ENCODE results near the gene ZNF689. TPM values are rescaled to one million over a fixed set of nuclear protein-coding genes. Genes with fewer than 3 reads are reported as not detected.
A peak's percentile ranks its signal among the peaks of the same experiment; 100 is the strongest.

Gene ZNF689
- total RNA-seq, 6 experiments from 2014 or later: 3.9 to 5.8 (median 4.4) TPM

GRCh38 chr16:30588651-30589050, 21.5 kb downstream of the ZNF689 start:
- WGBS (ENCODE audit: insufficient coverage, low coverage, low lambda C conversion rate, missing lambda C conversion rate): 100% methylated on average over 2 of the region's 2 CpGs
- intact Hi-C loops (cut with DNase I): no loop called here

DNA sequence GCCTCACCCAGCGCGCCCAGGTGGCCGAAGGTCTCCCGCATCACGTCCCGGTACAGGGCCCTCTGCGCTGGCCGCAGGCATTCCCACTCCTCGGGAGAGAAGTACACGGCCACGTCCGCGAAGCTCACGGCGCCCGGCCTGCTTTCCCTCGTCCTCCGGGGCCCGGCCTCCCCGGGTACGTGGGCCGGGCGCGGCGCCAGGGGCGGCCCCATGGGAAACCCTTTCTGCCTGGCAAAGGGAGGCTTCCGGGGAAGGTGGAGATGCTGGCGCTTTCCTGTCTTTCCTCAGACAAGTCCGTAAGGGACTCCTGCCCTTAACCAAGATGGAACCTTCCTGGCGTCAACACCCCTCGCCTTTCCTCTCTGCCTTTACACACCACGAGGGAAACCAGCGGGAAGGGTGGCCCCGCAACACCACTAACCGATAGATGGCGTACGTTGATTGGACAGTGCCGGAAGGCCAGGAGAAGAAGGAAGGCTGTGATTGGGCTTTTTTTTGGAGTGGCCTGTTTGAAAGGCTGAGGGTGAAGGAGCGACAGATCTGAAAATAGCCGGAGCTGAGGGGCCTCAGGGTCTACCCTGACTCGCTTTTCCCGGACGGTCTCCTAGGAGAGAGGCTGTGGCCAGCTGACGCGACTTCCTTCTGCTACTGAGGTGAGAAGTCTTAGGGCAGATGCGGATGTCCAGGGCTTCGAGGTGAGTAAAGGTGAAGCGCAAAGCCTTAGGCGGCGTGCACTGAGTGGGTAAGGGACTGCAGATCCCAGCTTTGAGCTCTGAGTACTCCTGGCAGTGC, 24.6 kb downstream of the ZNF689 start, which contains the start of gene ZNF785:
Gene ZNF785, minus strand, starts transcription at position 298 of the 792 bp plus-strand sequence. Its CDS starts 86 bp downstream, at position 212.
- intact Hi-C loops (cut with DNase I): no loop called here
- peak; percentile 98 to 99 (median 98) for ATAC-seq
- Histone ChIP-seq H3K9me3 (no peaks in the 10 kb centered on the region), H3K36me3 (peaks cover 0 to 12% (median 6%) of the 10 kb centered on the region in 4 donors), H3K27me3 (no peaks in the 10 kb centered on the region), H3K4me3 (peak within 1 kb of the TSS; percentile 67 to 81 (median 77)), H3K27ac (peak within 1 kb of the TSS; percentile 74 to 88 (median 85)), H3K4me1 (peaks cover 0 to 6% (median 2%) of the 10 kb centered on the region in 4 donors)
- peak; percentile 18 for TF ChIP-seq POLR2A (IDR thresholded peaks at IDR 0.05)
- TF ChIP-seq, protein P1, sequence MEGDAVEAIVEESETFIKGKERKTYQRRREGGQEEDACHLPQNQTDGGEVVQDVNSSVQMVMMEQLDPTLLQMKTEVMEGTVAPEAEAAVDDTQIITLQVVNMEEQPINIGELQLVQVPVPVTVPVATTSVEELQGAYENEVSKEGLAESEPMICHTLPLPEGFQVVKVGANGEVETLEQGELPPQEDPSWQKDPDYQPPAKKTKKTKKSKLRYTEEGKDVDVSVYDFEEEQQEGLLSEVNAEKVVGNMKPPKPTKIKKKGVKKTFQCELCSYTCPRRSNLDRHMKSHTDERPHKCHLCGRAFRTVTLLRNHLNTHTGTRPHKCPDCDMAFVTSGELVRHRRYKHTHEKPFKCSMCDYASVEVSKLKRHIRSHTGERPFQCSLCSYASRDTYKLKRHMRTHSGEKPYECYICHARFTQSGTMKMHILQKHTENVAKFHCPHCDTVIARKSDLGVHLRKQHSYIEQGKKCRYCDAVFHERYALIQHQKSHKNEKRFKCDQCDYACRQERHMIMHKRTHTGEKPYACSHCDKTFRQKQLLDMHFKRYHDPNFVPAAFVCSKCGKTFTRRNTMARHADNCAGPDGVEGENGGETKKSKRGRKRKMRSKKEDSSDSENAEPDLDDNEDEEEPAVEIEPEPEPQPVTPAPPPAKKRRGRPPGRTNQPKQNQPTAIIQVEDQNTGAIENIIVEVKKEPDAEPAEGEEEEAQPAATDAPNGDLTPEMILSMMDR (IDR thresholded peaks at IDR 0.05): peak in 3 of 4 donors; percentile 30 to 47 (median 37)
- peak; percentile 94 to 98 (median 96) for DNase-seq
- WGBS (ENCODE audit: insufficient coverage, low coverage, low lambda C conversion rate, missing lambda C conversion rate): 0% methylated on average over 18 of the region's 50 CpGs

More at GRCh38 chr16:30588651-30589050, 21.5 kb downstream of the ZNF689 start:
- no peak for TF ChIP-seq POLR2A (IDR thresholded peaks at IDR 0.05)
- TF ChIP-seq, protein P1 (IDR thresholded peaks at IDR 0.05): no peak
- Histone ChIP-seq H3K27ac (no peak overlapping the region), H3K4me3 (no peak overlapping the region), H3K4me1 (peaks cover 0 to 6% (median 2%) of the 10 kb centered on the region in 4 donors), H3K9me3 (no peaks in the 10 kb centered on the region), H3K27me3 (no peaks in the 10 kb centered on the region), H3K36me3 (no peaks in the 10 kb centered on the region)
- ATAC-seq (no peak), DNase-seq (no peak)

- intact Hi-C loops (cut with DNase I): no loop called here
- Histone ChIP-seq H3K9me3 (no peaks in the 10 kb centered on the region), H3K27me3 (no peaks in the 10 kb centered on the region), H3K4me1 (peaks cover 0 to 6% (median 2%) of the 10 kb centered on the region in 4 donors), H3K4me3 (peak overlapping the region; percentile 67 to 81 (median 77)), H3K36me3 (peaks cover 0 to 12% (median 6%) of the 10 kb centered on the region in 4 donors), H3K27ac (peak overlapping the region; percentile 74 to 88 (median 85))
- ATAC-seq: no peak
- TF ChIP-seq, protein P1 (IDR thresholded peaks at IDR 0.05): no peak
- TF ChIP-seq POLR2A (IDR thresholded peaks at IDR 0.05): no peak
- DNase-seq: no peak
- WGBS (ENCODE audit: insufficient coverage, low coverage, low lambda C conversion rate, missing lambda C conversion rate): 8% methylated on average over 3 of the region's 23 CpGs
Measured at GRCh38 chr16:30585022-30585399, 25.2 kb downstream of the ZNF689 start.

- no peak for DNase-seq
- TF ChIP-seq POLR2A (IDR thresholded peaks at IDR 0.05): no peak
- TF ChIP-seq, protein P1 (IDR thresholded peaks at IDR 0.05): no peak
- ATAC-seq: no peak
- H3K4me3 ChIP-seq: no peak overlapping the region
- peaks cover 0 to 6% (median 2%) of the 10 kb centered on the region in 4 donors for H3K4me1 ChIP-seq
- H3K36me3 ChIP-seq: peaks cover 0 to 12% (median 6%) of the 10 kb centered on the region in 4 donors
- no peaks in the 10 kb centered on the region for H3K9me3 ChIP-seq
- H3K27me3 ChIP-seq: no peaks in the 10 kb centered on the region
- over 99% methylated on average over 25 of the region's 48 CpGs for WGBS (ENCODE audit: insufficient coverage, low coverage, low lambda C conversion rate, missing lambda C conversion rate)
- intact Hi-C loops (cut with DNase I): no loop called here
- no peak overlapping the region for H3K27ac ChIP-seq
Measured at GRCh38 chr16:30582611-30583340, 27.4 kb downstream of the ZNF689 start.
